HFF-Myc (cell line): Measurements from ENCODE around the gene SLC9A2.

Source experiments
- DNase-seq: peaks from one replicate; pipeline ENCODE4 v3.0.0-alpha.2; 2011; ENCODE audit warnings: low read depth; ENCODE audit errors: extremely low read depth
- H3K4me3 ChIP-seq: replicated peaks from 2 replicates; pipeline ENCODE4 v1.5.1; 2011; ENCODE audit warnings: low read depth, mild to moderate bottlenecking, control low read depth, low read length
- CTCF ChIP-seq: IDR thresholded peaks from 2 replicates; pipeline ENCODE4 v1.5.1; 2012; ENCODE audit warnings: mild to moderate bottlenecking, low read depth, low read length, control low read depth; ENCODE audit errors: missing control alignments

SLC9A2 gene

GRCh38 chr2:102678442-102678841, 59.1 kb downstream of the SLC9A2 start:
- no peak overlapping the region for H3K4me3 ChIP-seq
- no peak for DNase-seq
- TF ChIP-seq CTCF, result no peak

GRCh38 chr2:102686479-102687439, 67.4 kb downstream of the SLC9A2 start:
- DNase-seq, result no peak
- TF ChIP-seq CTCF, result no peak
- no peak overlapping the region for H3K4me3 ChIP-seq

GRCh38 chr2:102690012-102690411, 70.7 kb downstream of the SLC9A2 start:
- no peak for TF ChIP-seq CTCF
- DNase-seq, result no peak
- no peak overlapping the region for H3K4me3 ChIP-seq

- no peak overlapping the region for H3K4me3 ChIP-seq
- DNase-seq, result no peak
- no peak for TF ChIP-seq CTCF
Measured at GRCh38 chr2:102696463-102696862, 77.1 kb downstream of the SLC9A2 start.

- TF ChIP-seq CTCF, result no peak
- no peak overlapping the region for H3K4me3 ChIP-seq
- DNase-seq, result no peak
Measured at GRCh38 chr2:102698369-102699111, 79.2 kb downstream of the SLC9A2 start.

- no peak for DNase-seq
- no peak overlapping the region for H3K4me3 ChIP-seq
- TF ChIP-seq CTCF, result no peak
Measured at GRCh38 chr2:102703305-102703704, 84.0 kb downstream of the SLC9A2 start.
